LNCAP (cell line): ENCODE data around the gene POLN.

Experiments
- CTCF ChIP-seq: fragments of 450-650 bp; IDR thresholded peaks from 2 replicates; pipeline ENCODE4 v1.5.1; 2017; ENCODE audit warnings: mild to moderate bottlenecking

The POLN gene

GRCh38 chr4:2049811-2050210, 192.1 kb downstream of the POLN start:
- no peak for TF ChIP-seq CTCF

- no peak for TF ChIP-seq CTCF
Observed at GRCh38 chr4:2049381-2049780, 192.5 kb downstream of the POLN start.

GRCh38 chr4:2048831-2049230, 193.1 kb downstream of the POLN start:
- no peak for TF ChIP-seq CTCF

- TF ChIP-seq CTCF, result no peak
Observed at GRCh38 chr4:2047781-2048581, 193.9 kb downstream of the POLN start.

- no peak for TF ChIP-seq CTCF
Observed at GRCh38 chr4:2047031-2047660, 194.8 kb downstream of the POLN start.

- TF ChIP-seq CTCF, result no peak
Observed at GRCh38 chr4:2046031-2046961, 195.6 kb downstream of the POLN start.

- no peak for TF ChIP-seq CTCF
Observed at GRCh38 chr4:2045518-2045951, 196.4 kb downstream of the POLN start.
